GM19324 (cell line): ENCODE measurements around the gene ZNF768.
A peak's percentile ranks its signal among the peaks of the same experiment; 100 is the strongest.
"Not testable (repeated sequence)": the region's sequence is repeated elsewhere in the genome, so short reads cannot be mapped to it uniquely, and the experiment has no call there.

Experiments used
- ATAC-seq: cut with Tn5 transposase; IDR thresholded peaks from one replicate; pipeline ENCODE4 v1.9.1; 2021; ENCODE audit warnings: mild to moderate bottlenecking, moderate library complexity; ENCODE audit not compliant: unreplicated experiment, low FRiP score

The ZNF768 gene

GRCh38 chr16:30556125-30556473 is 29.7 kb upstream of the ZNF768 start:
- no peak for ATAC-seq

GRCh38 chr16:30555315-30556124 is 29.2 kb upstream of the ZNF768 start:
- no peak for ATAC-seq

DNA sequence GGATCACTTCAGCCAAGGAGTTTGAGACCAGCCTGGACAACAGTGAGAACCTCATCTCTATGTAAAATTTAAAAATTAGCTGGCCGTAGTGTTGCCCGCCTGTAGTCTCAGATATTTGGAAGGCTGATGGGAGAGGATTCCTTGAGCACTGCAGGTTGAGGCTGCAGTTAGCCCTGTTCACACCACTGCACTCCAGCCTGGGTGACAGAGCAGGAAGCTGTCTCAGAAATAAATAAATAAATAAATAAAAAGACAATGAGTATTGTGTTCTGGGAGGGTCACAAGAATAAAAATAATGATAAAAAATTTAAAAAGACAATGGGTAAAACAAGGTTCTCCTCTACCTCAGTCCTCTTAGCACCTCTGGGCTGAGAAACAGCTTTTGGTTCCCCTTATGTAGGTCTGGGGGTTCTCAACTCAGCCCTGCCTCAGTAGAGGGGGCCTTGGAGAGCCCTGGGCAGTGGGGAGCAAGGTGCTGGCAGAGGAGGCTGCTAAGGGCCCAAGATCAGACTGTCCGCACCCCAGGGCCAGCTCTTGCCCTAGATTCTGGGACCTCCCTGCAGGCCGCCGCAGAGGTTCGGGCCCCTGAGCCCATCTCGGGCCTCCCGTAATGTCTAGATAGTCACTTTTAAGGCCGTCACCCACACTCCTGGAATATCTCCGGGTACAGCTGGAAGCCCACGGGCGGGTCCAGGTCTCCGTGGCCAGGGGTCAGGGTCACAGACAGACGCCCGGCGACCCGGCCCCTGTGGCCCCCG is 28.4 kb upstream of the ZNF768 start:
- ATAC-seq: no peak

DNA sequence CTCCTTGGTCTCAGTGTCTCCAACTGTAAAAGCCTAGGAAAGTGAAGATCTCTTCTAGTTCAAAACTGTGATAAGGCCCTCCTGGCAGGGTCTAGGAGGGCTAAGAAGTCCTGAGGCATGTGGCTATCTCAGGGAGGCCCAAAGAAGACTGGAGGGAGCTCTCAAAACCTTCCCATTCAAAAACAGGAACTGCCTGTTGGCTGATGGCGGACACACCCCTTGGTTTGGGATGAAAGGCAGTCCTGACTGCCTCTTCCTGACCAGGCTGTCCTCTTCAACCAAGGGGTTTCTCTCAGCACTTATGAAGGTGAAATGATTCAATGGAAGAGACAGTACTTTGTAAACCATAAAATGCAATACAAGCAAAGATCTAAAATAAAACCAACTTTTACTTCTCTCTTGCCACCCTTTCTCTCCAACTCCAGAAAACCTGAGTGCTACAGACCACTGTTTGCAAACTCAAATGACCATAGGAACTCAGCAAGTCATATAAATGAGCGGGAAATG is 27.1 kb upstream of the ZNF768 start:
- ATAC-seq: no peak

DNA sequence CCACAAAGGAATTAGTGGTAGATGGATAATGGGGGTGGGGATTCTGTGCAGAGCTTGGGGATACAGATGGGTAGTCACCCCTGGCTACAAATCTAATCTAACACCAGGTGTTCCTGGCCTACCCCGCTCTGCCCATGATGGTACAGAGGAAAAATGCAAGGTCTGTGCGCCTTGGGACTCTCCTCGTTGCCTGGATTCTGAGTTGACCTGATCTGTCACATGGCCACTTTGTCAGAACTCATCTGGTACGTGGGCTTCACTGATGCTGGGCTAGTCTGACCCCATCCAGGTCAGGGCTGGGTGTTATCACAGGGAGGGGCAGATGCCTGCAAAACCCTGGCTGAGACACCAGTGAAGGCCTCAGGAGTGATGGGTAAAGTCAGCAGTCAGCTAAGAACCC is 26.6 kb upstream of the ZNF768 start:
- no peak for ATAC-seq

GRCh38 chr16:30551781-30552180 is 25.4 kb upstream of the ZNF768 start:
- ATAC-seq: no peak

DNA sequence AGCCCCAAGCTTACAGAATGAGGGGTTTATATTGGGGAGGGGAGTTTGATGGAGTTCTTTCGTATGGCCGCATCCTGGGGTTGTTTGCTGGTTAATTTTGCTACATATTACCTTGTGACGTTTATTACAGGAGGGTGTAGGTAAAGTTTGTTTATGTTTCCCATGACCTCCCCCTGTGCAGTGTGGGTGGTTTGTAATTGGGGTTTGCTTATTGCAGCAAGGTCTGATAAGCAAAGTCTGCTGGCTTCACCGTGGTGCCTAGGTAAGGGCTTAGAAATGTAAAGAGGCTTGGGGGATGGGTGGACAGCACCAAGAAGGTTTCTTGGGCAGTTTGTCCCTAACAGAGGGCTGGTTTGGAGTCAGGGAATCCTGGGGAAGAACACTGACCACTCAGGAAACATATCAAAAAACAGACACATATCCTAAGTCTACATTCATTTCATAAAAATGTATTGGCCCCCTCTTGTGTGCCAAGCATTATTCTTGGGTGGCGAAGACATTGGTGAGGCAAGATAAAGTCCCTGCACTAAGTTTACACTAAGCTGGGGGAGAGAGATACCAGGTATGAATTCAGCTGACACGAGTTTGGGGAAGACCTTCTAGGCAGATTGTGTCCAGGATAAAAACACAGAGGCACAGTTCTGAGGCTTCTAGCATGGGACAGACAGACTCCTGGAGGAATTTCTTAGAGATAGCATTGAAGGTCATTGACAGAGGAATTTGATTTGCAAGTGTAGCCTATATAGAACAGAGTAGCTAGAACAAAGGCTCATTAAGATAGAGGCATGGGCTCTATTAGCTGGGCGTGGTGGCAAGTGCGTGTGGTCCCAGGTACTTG is 22.3 kb upstream of the ZNF768 start:
- ATAC-seq: no peak

DNA sequence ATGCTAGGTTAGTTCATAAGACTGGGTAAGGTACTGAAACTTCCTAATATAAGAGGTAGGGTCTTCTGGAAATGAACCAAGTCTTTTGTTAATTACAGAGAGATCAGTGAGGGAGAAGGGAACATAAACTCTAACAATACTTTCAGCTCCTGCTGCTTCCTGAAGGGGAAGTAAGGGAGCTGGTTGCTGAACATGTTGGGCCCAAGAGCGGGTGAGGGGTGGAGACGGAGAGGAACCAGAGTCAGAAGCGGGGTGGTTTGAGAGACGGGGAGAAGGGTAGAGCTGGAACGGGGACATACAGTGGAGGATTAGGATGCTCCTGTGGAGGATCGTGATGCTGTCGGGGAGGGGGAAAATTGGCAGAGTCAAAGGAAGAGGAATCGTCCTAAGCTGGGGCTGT is 19.7 kb upstream of the ZNF768 start:
- ATAC-seq: no peak

DNA sequence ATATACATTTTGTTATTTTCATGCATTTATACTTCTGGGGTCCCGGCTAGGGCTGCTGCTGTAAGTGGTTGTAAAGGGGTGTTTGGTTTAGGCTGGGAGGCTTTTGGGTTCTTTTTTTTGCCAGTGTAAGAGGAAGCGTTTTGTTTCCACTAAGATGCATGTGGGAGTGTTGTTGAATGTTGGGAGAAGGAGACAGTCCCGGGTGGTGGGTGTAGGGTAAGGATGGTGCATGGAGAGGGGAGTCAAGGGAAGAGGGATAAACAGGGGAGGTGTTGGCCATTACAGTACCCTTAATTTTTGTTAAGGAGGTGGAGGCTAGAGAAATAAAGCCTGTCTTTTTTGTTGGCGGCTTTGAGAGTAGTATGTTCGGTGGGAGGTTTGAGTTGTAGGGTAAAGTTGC is 16.7 kb upstream of the ZNF768 start:
- no peak for ATAC-seq

DNA sequence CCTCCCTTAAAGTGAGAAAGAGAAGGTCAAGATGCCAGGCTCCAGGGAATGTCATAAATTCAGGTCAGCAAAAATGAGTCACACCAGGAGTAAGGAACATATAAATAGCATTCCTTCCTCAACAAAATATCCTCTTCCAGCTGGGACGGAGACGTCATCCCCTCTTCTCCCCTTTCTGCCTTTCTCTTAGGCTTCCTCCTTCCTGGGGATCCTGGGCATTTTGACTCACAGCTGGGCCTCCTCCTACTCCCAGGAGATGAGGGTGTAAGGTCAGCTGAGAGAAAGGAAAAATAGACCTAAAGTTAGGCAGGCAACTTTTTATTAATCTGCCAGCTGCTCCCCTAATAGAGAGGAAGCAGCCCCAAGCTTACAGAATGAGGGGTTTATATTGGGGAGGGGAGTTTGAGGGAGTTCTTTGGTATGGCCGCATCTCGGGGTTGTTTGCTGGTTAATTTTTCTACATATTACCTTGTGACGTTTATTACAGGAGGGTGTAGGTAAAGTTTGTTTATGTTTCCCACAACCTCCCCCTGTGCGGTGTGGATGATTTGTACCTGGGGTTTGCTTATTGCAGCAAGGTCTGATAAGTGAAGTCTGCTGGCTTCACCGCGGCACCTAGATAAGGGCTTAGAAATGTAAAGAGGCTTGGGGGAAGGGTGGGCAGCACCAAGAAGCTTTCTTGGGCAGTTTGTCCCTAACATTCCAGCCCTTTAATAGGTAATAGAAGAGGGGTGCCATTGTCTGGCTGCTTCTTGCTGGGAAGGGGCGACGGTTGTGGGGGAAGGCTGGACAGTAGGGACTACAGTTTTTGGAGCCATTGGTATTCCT is 15.3 kb upstream of the ZNF768 start:
- ATAC-seq: no peak

GRCh38 chr16:30540916-30541464 is 14.6 kb upstream of the ZNF768 start:
- ATAC-seq: not testable (repeated sequence)

DNA sequence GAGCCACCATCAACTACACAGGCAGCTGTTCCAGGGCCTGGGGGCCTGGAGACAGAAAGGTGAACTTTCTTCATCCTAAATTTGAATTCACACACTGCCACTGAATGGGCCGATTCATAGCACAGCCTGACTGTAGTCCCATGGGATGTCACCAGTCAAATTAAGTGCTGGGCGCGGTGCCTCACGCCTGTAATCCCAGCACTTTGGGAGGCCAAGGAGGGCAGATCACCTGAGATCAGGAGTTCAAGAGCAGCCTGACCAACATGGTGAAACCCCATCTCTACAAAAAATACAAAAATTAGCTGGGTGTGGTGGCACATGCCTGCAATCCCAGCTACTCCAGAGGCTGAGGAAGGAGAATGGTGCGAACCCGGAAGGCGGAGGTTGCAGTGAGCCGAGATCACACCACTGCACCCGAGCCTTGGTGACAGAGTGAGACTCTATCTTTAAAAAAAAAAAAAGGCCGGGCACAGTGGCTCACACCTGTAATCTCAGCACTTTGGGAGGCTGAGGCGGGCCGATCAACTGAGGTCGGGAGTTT is 13.7 kb upstream of the ZNF768 start:
- not testable (repeated sequence) for ATAC-seq

GRCh38 chr16:30539000-30539964 is 12.9 kb upstream of the ZNF768 start:
- no peak for ATAC-seq

GRCh38 chr16:30536391-30537024 is 10.1 kb upstream of the ZNF768 start:
- ATAC-seq: not testable (repeated sequence)

DNA sequence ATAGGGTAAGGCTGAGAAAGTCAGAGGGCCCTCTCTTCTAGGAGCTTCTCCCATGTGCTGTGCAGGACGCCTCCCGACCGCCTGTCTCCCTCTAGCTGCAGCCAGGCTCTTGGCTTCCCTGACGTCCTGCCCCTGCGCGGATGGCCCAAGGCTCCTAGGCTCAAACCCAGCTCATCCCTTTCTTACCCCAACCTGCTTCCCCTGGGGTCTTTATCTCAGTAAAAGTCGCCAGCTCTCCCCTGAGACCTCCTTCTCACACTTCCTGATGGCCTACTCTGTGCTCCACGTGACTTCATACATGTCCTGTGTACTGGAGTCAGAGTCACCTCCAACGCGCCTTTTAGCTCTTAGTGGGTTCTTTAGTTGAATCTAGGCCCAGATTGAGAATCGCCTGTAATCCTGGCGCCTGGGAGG is 9.4 kb upstream of the ZNF768 start:
- no peak for ATAC-seq

DNA sequence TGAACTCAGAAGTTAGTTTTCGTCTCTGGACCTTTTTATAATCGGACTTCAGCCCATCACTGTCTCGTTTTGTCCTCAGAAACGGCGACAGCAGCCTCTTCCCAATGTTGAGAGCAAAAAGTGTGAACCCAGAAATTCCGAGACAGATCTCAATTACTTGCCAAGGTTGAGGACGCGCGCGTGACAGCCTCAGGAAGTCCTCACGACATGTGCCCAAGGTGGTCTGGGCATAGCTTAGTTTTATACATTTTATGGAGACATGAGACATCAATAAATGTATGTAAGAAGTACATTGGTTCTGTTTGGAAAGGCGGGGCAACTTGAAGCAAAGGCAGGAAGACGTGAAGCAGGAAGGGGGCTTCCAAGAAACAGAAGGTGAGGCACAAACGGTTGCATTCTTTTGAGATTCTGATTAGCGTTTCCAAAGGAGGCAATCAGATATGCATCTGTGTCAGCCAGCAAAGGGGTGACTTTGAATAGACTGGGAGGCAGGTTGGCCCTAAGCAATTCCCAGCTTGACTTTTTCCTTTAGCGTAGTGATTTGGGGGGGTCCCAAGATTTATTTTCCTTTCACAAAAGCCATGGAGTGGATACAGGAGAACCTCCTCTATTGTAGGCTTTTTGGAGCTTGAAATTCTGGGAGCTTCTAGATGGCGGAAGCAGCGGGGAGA is 8.9 kb upstream of the ZNF768 start:
- peak; percentile 14 for ATAC-seq

- peak; percentile 71 for ATAC-seq
Observed at GRCh38 chr16:30534368-30535105, 8.2 kb upstream of the ZNF768 start, which contains the start of gene ZNF747. Gene ZNF747, minus strand, starts transcription at chr16:30534858. Its CDS starts 179 bp downstream, at chr16:30534679.
